Panc1 (cell line): Measurements from ENCODE around the gene KCNA10.

Source experiments
- CTCF ChIP-seq: fragments of 450-650 bp; IDR thresholded peaks from 2 replicates; pipeline ENCODE4 v1.5.1; 2017; ENCODE audit warnings: mild to moderate bottlenecking
- POLR2AphosphoS5 ChIP-seq: IDR thresholded peaks from 2 replicates; pipeline ENCODE4 v1.6.1; 2012; ENCODE audit warnings: mild to moderate bottlenecking, low read depth, low read length, moderate library complexity
- REST ChIP-seq, 2 experiments: IDR thresholded peaks; 2 replicates each; pipeline ENCODE4 v1.6.1; 2011 to 2012; ENCODE audit warnings: low read depth in 2 of 2, control low read depth in 1 of 2, low read length in 1 of 2, mild to moderate bottlenecking in 1 of 2, moderate library complexity in 1 of 2; ENCODE audit not compliant: insufficient read depth in 1 of 2
- SIN3A ChIP-seq: IDR thresholded peaks from 2 replicates; pipeline ENCODE4 v1.6.1; 2012; ENCODE audit warnings: low read depth, mild to moderate bottlenecking, low read length, moderate library complexity, borderline replicate concordance; ENCODE audit not compliant: insufficient read depth
- TCF7L2 ChIP-seq: IDR thresholded peaks from 2 replicates; pipeline ENCODE4 v1.6.1; 2011; ENCODE audit warnings: mild to moderate bottlenecking, low read depth, low read length, inconsistent platforms

- TF ChIP-seq CTCF (no peak), SIN3A (no peak), TCF7L2 (no peak), POLR2AphosphoS5 (no peak), REST (IDR thresholded peaks at IDR 0.05; ENCODE audit: insufficient read depth in 1 of 2, low read depth in 2 of 2, low read length in 1 of 2) (no peak)
Observed at GRCh38 chr1:110529011-110529410, 10.0 kb upstream of the KCNA10 start.
